OCI-M2 (cell line): ENCODE measurements around the gene CUX1.
"Not testable (repeated sequence)": the region's sequence is repeated elsewhere in the genome, so short reads cannot be mapped to it uniquely, and the experiment has no call there.

Experiments
- DNase-seq: peaks from one replicate; lab custom pipeline; 2025; ENCODE audit not compliant: unreplicated experiment; lab: John Stamatoyannopoulos, UW

CUX1 gene

GRCh38 chr7:101817471-101818286 is at the start of gene CUX1:
CUX1 (plus strand) TSS chr7:101817626; CDS start chr7:101817640, 14 bp downstream.
- no peak for DNase-seq

GRCh38 chr7:101768280-101768679 is 49.1 kb upstream of the CUX1 start:
- no peak for DNase-seq

- DNase-seq = no peak
Measured at GRCh38 chr7:101770466-101770865, 47.0 kb upstream of the CUX1 start.

GRCh38 chr7:101772508-101773211 is 44.8 kb upstream of the CUX1 start:
- no peak for DNase-seq

- DNase-seq = no peak
Measured at GRCh38 chr7:101775181-101775580, 42.2 kb upstream of the CUX1 start.

GRCh38 chr7:101778026-101778580 is 39.3 kb upstream of the CUX1 start:
- DNase-seq = no peak

- DNase-seq = no peak
Measured at GRCh38 chr7:101779267-101779666, 38.2 kb upstream of the CUX1 start.

GRCh38 chr7:101780281-101780680 is 37.1 kb upstream of the CUX1 start:
- no peak for DNase-seq

- no peak for DNase-seq
Measured at GRCh38 chr7:101781439-101781838, 36.0 kb upstream of the CUX1 start.

- no peak for DNase-seq
Measured at GRCh38 chr7:101782476-101782875, 35.0 kb upstream of the CUX1 start.

GRCh38 chr7:101782896-101783295 is 34.5 kb upstream of the CUX1 start:
- no peak for DNase-seq

- no peak for DNase-seq
Measured at GRCh38 chr7:101783381-101784181, 33.8 kb upstream of the CUX1 start.

- DNase-seq = no peak
Measured at GRCh38 chr7:101784292-101785127, 32.9 kb upstream of the CUX1 start.

GRCh38 chr7:101787864-101788263 is 29.6 kb upstream of the CUX1 start:
- no peak for DNase-seq

- DNase-seq = no peak
Measured at GRCh38 chr7:101788517-101788916, 28.9 kb upstream of the CUX1 start.

GRCh38 chr7:101790566-101791293 is 26.7 kb upstream of the CUX1 start:
- no peak for DNase-seq

- DNase-seq = no peak
Measured at GRCh38 chr7:101792051-101792681, 25.3 kb upstream of the CUX1 start.

GRCh38 chr7:101792682-101793071 is 24.7 kb upstream of the CUX1 start:
- DNase-seq = not testable (repeated sequence)

GRCh38 chr7:101795461-101795860 is 22.0 kb upstream of the CUX1 start:
- DNase-seq = no peak
